KOPT-K1 (cell line): ENCODE measurements around the gene CEP63.

ENCODE experiments used
- H3K27ac ChIP-seq: fragments of 200-600 bp; sonication (generic); 2 replicates; pipeline ENCODE4 v1.5.1; 2016; ENCODE audit warnings: antibody characterized with exemption, mild to moderate bottlenecking, low read depth, low read length; ENCODE audit not compliant: poor library complexity, severe bottlenecking
- H3K36me3 ChIP-seq: fragments of 200-600 bp; sonication (generic); 2 replicates; pipeline ENCODE4 v1.5.1; 2017; ENCODE audit warnings: antibody characterized with exemption, mild to moderate bottlenecking, low read length, moderate library complexity; ENCODE audit not compliant: insufficient read depth
- H3K9me3 ChIP-seq: fragments of 200-600 bp; sonication (generic); 2 replicates; pipeline ENCODE4 v1.5.1; 2017; ENCODE audit warnings: antibody characterized with exemption, low read length, mild to moderate bottlenecking; ENCODE audit not compliant: insufficient read depth, poor library complexity, severe bottlenecking

Gene CEP63

DNA sequence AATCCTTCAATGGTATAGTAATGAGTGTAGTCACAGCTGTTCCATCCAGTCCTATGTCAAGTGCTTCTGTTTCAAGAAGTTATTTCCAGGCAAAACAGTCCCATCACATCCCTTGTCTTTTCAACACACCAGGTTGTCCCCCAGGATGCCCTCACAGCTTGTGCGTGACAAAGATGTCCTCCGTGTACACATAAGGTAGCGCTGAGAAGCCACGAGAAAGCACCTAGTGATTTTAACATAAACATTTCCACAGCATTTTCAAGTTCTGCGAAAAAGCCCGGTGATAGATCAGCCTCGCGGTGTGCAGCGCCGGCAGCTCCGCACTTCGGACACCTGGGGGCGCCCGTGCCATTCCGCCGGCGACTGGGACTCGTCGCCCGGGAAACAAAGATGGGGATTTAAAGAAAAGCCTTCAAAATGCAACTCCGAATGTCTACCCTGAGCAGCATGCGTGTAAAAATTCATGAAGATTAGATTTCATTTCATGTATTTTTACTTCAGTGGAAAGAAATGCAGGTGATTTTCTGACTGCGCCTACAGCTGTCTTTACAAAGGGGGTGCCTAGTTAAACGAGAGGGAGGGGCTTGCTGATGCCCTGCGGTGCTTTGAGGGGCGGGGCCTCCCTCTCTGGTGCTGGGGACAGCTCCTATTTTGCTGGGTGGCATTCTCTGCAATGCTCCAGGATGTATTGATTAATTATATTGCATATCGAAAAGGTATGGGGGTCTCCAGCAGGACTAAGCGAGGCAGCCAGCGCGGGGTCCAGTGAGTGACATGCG, 115.0 kb downstream of the CEP63 start:
- Histone ChIP-seq H3K27ac (no peak overlapping the region), H3K9me3 (no peaks in the 10 kb centered on the region), H3K36me3 (no peaks in the 10 kb centered on the region)

DNA sequence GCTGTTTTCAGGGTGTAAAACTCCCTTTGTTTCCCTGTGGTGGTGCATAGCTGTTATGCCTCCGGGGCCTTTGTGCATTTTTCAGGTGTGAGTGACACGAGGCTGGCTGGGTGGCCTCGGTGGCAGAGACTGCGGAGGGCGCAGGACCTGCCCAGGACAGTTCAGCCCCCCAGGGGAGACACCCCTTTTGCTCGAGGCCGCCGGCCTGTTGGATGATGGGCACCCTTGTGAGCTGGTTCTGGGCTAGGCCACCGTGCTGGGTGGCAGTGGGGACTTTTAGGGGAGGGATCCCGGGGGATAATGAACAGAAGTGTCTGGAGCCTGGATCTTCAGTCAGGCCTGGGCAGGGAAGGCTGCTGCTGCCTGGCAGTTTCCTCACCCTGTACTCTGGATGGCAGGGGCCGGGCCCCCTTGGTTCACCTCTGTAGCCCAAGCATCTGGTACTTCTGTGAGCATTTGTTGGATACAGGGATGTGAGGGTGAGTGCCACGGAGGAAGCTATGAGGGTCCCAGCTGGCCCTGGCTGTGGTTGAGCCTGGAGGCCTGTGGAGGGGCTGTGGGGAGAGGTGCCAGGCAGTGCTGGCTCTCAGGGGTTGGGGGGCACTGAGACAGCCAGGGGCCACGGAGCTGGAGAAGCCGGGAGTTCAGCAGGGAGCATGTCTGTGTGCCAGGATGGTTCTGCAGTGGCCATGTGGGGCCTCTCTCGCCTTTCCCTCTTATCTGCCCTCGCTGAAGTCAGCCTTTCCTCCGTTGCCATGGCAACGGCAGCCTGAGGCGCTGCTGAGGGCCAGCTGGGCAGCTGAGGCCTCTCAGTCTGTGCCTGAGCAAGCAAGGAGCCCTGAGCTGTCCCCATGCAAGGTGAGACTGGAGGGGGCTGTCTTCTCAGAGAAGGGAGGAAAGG, 115.9 kb downstream of the CEP63 start:
- no peak overlapping the region for H3K27ac ChIP-seq
- H3K9me3 ChIP-seq = no peaks in the 10 kb centered on the region
- no peaks in the 10 kb centered on the region for H3K36me3 ChIP-seq

DNA sequence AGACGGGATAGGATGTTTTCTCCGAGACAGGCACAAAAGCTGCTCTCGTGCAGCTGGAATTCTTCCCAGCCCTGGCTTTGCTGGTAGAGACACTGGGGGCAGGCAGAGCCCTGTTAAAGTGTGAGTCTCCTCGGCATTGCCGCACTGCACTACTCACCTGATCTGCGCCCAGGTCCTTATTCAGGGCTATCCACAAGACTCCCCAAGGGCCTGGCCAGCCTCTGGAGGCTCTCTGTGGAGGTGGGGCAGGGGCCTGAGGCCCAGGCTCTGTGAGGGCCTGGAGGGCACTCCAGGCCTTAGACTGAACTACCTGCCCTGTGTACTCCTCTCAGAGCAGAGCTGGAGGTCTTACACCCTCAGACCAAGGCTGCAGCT, 116.6 kb downstream of the CEP63 start:
- H3K9me3 ChIP-seq = no peaks in the 10 kb centered on the region
- H3K27ac ChIP-seq = no peak overlapping the region
- H3K36me3 ChIP-seq = no peaks in the 10 kb centered on the region

DNA sequence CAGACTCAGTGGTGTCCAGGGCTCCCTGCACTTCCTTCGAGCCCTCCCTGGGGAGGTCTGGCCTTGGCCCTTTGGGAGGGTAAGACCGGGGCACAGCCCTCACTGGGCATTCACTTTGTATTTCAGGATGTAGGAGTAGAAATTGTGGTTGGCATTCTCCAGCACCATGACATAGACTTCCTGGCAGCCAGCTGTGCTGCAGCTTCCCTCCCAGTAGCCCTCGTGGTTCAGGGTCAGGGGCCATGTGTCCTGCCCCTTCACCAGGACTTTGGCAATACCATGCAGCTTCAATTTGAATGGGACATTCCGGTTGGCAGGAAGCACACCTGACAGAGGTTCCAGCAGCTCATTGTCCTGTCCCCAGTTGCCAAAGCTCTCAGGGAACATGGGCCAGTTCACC, 117.6 kb downstream of the CEP63 start:
- Histone ChIP-seq H3K36me3 (no peaks in the 10 kb centered on the region), H3K9me3 (no peaks in the 10 kb centered on the region), H3K27ac (no peak overlapping the region)

DNA sequence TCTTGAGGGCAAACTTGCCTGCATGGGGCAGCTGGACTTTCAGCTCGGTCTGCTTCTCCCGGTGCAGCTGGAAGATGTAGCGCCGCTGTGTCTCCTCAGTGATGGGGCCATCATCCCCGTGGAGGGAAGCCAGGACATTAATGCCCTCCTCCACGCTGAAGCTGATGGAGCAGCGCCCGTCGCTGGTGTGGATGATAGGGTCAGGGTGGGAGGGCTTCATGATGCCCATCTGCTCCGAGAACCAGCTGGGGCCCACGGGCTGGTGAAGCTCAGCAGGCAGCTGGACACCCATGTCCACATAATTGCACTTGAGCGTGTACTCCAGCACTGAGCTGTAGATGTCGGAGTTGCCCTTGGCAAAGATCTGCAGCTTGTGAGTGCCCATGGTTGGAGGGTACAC, 118.1 kb downstream of the CEP63 start:
- H3K27ac ChIP-seq = no peak overlapping the region
- no peaks in the 10 kb centered on the region for H3K9me3 ChIP-seq
- H3K36me3 ChIP-seq = no peaks in the 10 kb centered on the region

GRCh38 chr3:134605556-134605955, 119.7 kb downstream of the CEP63 start:
- Histone ChIP-seq H3K9me3 (no peaks in the 10 kb centered on the region), H3K36me3 (no peaks in the 10 kb centered on the region), H3K27ac (no peak overlapping the region)

- no peaks in the 10 kb centered on the region for H3K36me3 ChIP-seq
- no peak overlapping the region for H3K27ac ChIP-seq
- H3K9me3 ChIP-seq = no peaks in the 10 kb centered on the region
These were observed 120.5 kb downstream of the CEP63 start for GRCh38 chr3:134606033-134607025.

DNA sequence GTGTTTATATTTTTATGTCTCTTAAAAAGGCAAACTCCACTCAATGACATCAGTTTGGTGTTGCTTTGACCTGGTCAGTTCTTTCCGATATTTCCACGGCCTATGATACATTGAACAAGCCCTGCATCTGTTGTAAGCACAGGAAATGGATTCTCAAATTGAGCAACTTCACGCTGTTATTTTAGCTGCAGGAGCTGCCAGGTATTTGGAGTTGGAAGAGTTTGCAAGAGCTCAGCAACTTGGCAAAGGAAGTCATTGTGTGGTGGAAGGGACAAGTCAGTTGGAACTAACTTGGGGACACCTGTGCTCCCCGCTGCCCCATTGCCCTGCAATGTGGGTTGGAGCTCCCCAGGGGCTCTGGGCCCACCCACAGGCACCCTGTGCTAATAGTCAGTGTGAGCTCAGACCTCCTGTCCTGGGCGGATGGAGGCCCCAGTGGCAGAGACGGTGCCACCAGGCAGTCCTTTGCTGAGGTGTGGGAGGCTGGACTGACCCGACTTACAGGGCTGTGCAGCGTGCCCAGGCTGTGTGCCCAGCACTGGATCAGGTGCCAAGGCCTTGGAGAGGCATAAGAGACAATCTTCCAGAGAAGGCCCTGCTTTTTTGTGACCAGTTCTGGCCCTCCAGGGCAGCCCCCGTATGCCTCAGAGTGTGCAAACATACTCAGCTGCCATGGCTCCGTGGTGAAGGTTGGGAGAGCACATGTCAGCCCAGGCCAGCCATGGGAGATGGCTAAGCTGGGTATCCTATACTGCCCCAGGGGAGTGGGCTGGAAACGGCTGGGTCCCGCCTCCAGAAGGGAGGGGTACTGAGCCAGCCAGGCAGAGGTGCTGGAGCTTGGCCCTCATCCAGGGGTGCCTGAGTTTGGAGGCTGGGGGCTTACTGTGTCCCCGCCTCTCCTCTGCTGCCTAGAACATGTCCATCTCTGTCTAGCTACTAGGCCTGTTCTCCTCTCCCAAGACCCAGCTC, 121.5 kb downstream of the CEP63 start:
- Histone ChIP-seq H3K9me3 (no peaks in the 10 kb centered on the region), H3K36me3 (no peaks in the 10 kb centered on the region), H3K27ac (no peak overlapping the region)

- Histone ChIP-seq H3K27ac (no peak overlapping the region), H3K36me3 (no peaks in the 10 kb centered on the region), H3K9me3 (no peaks in the 10 kb centered on the region)
These were observed 122.3 kb downstream of the CEP63 start for GRCh38 chr3:134608023-134608770.

DNA sequence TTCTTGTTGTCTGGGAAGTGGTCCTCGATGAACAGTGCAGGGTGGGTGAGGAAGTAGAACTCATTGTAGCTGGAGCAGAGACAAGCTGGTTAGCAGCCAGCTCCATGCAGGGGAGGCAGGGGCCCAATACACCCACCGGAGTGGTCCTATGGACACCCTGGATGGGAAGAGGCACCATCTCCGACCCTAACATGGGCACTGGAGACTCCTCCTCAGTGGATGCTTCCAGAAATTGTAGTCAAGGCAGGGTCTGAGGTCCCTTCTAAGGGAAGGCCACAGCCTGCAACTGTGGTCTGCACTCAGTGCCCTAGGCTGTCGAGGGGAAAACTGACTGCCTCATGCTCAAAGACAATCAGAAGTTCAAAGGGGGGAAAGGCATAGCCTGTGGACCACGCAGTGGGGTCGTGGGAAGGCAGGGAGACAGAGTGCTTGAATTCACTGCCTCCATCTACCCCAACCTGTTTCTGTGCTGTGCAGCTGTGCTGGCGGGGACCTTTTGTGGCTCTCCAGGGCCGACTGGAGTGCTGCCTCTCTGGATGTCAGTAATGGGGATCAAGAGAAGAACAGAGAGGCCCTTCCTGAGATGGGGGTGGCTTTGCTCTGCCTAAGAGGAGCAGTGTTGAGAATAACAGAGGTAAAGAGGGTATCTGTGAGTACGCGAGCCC, 123.0 kb downstream of the CEP63 start:
- Histone ChIP-seq H3K9me3 (no peaks in the 10 kb centered on the region), H3K27ac (no peak overlapping the region), H3K36me3 (no peaks in the 10 kb centered on the region)

DNA sequence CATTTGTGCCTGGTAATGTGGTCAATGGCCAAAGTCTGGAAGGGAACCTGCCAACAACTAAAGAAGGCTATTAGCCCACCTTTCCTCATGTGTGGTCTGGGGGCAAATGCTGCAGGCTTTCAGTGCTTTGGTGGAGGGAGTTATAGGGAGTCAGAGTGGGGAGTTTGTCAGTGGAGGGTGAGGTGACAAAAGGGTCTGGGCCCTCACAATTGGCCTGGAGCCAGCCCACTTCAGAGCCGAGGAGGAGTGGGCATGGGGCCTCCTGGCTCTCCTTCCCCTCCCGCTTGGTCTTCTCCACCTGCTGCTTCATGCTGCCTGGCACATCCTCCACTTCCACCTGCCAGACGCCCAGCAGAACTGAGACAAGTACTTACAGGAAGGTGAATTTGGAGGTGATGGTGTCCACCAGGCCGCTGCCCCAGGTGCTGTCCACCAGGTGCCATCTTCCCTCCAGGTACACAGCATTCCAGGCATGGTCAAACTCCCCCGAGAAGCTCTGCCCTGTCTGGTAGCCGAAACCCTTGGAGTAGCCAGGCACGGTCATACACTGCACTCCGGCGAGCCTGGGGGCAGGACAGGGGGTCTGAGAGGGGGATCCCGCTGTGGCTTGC, 124.1 kb downstream of the CEP63 start:
- Histone ChIP-seq H3K27ac (no peak overlapping the region), H3K9me3 (no peaks in the 10 kb centered on the region), H3K36me3 (no peaks in the 10 kb centered on the region)

DNA sequence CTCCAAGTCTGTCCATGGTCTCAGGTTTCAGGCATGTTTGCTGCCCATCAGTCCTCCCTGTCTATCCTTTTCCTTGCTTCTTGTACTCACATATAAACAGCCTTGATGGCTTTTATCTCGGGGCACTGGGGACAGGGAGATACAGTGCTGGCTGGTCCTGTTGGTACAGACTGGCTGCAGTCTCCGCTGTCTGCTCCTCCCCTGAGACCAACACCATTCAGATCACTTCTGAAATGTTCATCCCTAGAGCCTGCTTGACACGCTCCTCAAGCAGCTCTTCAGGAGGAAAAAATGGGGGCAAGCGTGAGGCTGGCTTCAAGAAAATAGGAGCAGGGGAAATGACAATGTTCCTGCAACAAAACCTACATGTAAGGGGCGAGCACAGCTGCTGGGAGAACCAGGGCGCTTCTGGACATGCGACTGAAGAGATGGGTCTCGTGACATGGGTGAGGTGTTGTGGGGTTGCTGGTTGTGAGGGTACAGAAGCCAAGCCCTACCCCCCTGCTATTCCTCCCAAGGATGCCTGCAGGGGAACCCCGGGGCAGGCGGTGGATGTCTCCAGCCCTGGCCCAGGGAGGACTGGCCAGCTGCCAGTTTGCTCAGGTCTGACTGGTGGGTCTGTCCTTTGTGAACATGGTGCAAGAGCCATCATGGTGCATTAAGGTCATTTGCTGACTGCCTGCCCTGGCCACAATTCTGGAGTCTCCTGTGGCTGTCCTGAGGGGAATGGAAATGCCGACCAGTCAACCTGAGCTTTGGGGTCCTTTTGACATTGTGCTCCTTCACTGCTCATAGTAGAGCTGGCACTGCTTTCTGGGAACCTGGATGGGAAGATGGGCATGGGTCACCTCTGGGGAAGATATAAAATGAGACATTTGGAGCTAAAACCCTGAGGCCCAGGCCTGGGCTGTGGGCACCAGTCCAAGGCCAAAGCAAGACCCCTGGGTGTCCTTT, 124.9 kb downstream of the CEP63 start:
- no peaks in the 10 kb centered on the region for H3K9me3 ChIP-seq
- no peak overlapping the region for H3K27ac ChIP-seq
- H3K36me3 ChIP-seq = no peaks in the 10 kb centered on the region
